ENCODE data around the gene STARD3. TPM values are rescaled to one million over a fixed set of nuclear protein-coding genes. Genes with fewer than 3 reads are reported as not detected.
A peak's percentile ranks its signal among the peaks of the same experiment; 100 is the strongest.
"Not testable (repeated sequence)": the region's sequence is repeated elsewhere in the genome, so short reads cannot be mapped to it uniquely, and the experiment has no call there.

STARD3 gene
- total RNA-seq (47.6 TPM), polyA plus RNA-seq (ENCODE audit: insufficient read depth, low read depth, low replicate concordance) (32.1 TPM)
- long read RNA-seq, donor 1, partial matches to known transcripts, result 0 of 5 reads
- long read RNA-seq, donor 1, other reads (novel, unspliced or antisense), result 0 of 5 reads
- long read RNA-seq, donor 2, partial matches to known transcripts, result 7 of 8 reads
- long read RNA-seq, donor 2, other reads (novel, unspliced or antisense), result 0 of 8 reads
- long read RNA-seq, donor 3, transcript STARD3-201 (15 exons, 2,132 nt), result major isoform, 6 of 11 reads
- long read RNA-seq, donor 3, partial matches to known transcripts, result 5 of 11 reads
- long read RNA-seq, donor 3, other reads (novel, unspliced or antisense), result 0 of 11 reads
- long read RNA-seq, donor 4, partial matches to known transcripts, result 0 of 2 reads
- long read RNA-seq, donor 4, other reads (novel, unspliced or antisense), result 0 of 2 reads
- long read RNA-seq, donor 5, result 0 reads
- long read RNA-seq, donor 6, transcript STARD3-201 (15 exons, 2,132 nt), result major isoform, 6 of 20 reads
- long read RNA-seq, donor 6, partial matches to known transcripts, result 14 of 20 reads
- long read RNA-seq, donor 6, other reads (novel, unspliced or antisense), result 0 of 20 reads
- long read RNA-seq, donor 7, transcript STARD3-201 (15 exons, 2,132 nt), result major isoform, 32 of 73 reads
- long read RNA-seq, donor 7, partial matches to known transcripts, result 17 of 73 reads
- long read RNA-seq, donor 7, other reads (novel, unspliced or antisense), result 23 of 73 reads
- long read RNA-seq, donor 8, partial matches to known transcripts, result 23 of 25 reads
- long read RNA-seq, donor 8, other reads (novel, unspliced or antisense), result 0 of 25 reads
- long read RNA-seq, donor 9, partial matches to known transcripts, result 0 of 2 reads
- long read RNA-seq, donor 9, other reads (novel, unspliced or antisense), result 0 of 2 reads
- long read RNA-seq, donor 10, partial matches to known transcripts, result 0 of 3 reads
- long read RNA-seq, donor 10, other reads (novel, unspliced or antisense), result 0 of 3 reads

DNA sequence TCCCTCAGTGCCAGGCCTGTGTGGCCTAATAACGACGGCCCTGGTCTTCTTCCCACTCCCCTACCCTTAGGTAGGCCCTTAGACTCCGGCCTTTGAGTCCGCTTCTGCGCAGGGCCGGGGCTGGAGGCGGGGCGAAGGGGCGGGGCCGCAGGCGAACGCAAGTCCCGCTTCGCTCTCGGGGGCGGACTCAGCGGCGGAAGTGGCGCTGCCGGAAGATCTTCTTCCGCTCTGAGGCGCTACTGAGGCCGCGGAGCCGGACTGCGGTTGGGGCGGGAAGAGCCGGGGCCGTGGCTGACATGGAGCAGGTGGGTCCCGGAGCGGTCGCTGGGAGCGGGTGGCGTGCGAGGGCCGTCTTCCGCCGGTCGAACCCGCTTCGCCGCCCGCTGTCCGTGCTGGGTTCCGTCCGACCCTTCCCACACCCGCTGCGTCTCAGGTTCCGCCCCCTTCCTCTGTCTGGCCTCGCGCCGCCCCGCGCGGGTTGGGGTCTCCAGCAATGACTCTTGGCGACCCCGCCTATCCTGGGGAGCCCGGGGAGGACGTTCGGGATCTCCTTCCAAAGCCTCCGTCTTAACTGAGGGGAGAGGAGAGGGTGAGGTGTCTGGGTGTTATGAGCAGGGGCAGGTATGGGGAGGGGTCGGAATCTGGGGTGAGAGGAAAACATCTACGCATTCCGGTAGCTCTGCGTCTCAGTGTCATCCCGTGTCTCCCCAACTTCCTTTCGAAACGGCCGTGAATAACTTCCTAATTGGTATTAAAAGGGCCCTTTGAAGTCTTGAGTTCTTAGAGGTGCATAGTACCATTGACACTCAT is at the start of gene STARD3:
STARD3 (plus strand) TSS at position 218 of the 810 bp plus-strand sequence. CDS start 16,388 bp downstream, outside the sequence.
- intact Hi-C loops (cut with DNase I), result no loop called here
- Histone ChIP-seq H3K27ac (ENCODE audit: low read depth in 2 of 2, low read length in 2 of 2) (peak within 1 kb of the TSS; percentile 85 to 88), H3K4me3 (ENCODE audit: low read length in 3 of 3) (peak within 1 kb of the TSS; percentile 85 to 99 (median 91)), H3K9me3 (ENCODE audit: control insufficient read depth in 2 of 3, insufficient read depth in 1 of 3, low read length in 3 of 3) (no peaks in the 10 kb centered on the region), H3K4me1 (ENCODE audit: control insufficient read depth in 2 of 3, insufficient read depth in 2 of 3, low read depth in 1 of 3, low read length in 3 of 3) (peaks cover 2 to 33% (median 15%) of the 10 kb centered on the region in 3 donors), H3K9ac (ENCODE audit: low read length in 3 of 3) (peak within 1 kb of the TSS; percentile 71 to 99 (median 79)), H3K27me3 (ENCODE audit: control insufficient read depth, insufficient read depth, low read length) (no peaks in the 10 kb centered on the region), H3K36me3 (ENCODE audit: control insufficient read depth in 2 of 3, insufficient read depth in 3 of 3, low read length in 3 of 3) (no peaks in the 10 kb centered on the region)
- TF ChIP-seq CTCF (IDR thresholded peaks at IDR 0.05; ENCODE audit: borderline replicate concordance, extremely low read depth, insufficient read depth), result no peak
- peak; percentile 93 to 98 (median 95) for DNase-seq
- no peak for FAIRE-seq

DNA sequence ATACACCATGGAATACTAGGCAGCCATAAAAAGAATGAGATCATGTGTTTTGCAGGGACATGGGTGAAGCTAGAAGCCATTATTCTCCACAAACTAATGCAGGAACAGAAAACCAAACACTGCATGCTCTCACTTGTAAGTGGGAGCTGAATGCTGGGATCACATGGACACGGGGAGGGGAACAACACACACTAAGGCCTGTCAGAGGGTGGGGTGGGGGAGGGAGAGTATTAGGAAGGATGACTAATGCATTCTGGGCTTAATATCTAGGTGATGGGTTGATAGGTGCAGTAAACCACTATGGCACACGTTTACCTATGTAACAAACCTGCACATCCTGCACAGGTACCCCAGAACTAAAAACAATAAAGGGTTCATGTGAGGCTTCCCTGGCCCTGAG is 46.8 kb upstream of the STARD3 start:
- H3K9ac ChIP-seq (ENCODE audit: low read length in 3 of 3); H3K36me3 ChIP-seq (ENCODE audit: control insufficient read depth in 2 of 3, insufficient read depth in 3 of 3, low read length in 3 of 3); H3K27me3 ChIP-seq (ENCODE audit: control insufficient read depth, insufficient read depth, low read length); H3K27ac ChIP-seq (ENCODE audit: low read depth in 2 of 2, low read length in 2 of 2); DNase-seq; H3K4me1 ChIP-seq (ENCODE audit: control insufficient read depth in 2 of 3, insufficient read depth in 2 of 3, low read depth in 1 of 3, low read length in 3 of 3); H3K9me3 ChIP-seq (ENCODE audit: control insufficient read depth in 2 of 3, insufficient read depth in 1 of 3, low read length in 3 of 3); H3K4me3 ChIP-seq (ENCODE audit: low read length in 3 of 3); FAIRE-seq; intact Hi-C loops (cut with DNase I): not testable (repeated sequence)

GRCh38 chr17:39591958-39592954 is 44.7 kb upstream of the STARD3 start:
- no peak overlapping the region for H3K4me3 ChIP-seq (ENCODE audit: low read length in 3 of 3)
- H3K9me3 ChIP-seq (ENCODE audit: control insufficient read depth in 2 of 3, insufficient read depth in 1 of 3, low read length in 3 of 3), result no peaks in the 10 kb centered on the region
- DNase-seq (peak; percentile 67 to 95 (median 86)), FAIRE-seq (no peak)
- no peak for TF ChIP-seq CTCF (IDR thresholded peaks at IDR 0.05; ENCODE audit: borderline replicate concordance, extremely low read depth, insufficient read depth)
- peaks cover 16% of the 10 kb centered on the region for H3K27me3 ChIP-seq (ENCODE audit: control insufficient read depth, insufficient read depth, low read length)
- no peak overlapping the region for H3K27ac ChIP-seq (ENCODE audit: low read depth in 2 of 2, low read length in 2 of 2)
- no peaks in the 10 kb centered on the region for H3K36me3 ChIP-seq (ENCODE audit: control insufficient read depth in 2 of 3, insufficient read depth in 3 of 3, low read length in 3 of 3)
- H3K9ac ChIP-seq (ENCODE audit: low read length in 3 of 3), result no peak overlapping the region
- intact Hi-C loops (cut with DNase I), result no loop called here
- no peaks in the 10 kb centered on the region for H3K4me1 ChIP-seq (ENCODE audit: control insufficient read depth in 2 of 3, insufficient read depth in 2 of 3, low read depth in 1 of 3, low read length in 3 of 3)

Data from kidney (tissue), 22 donors.